Body of pancreas (tissue), 4 donors: ENCODE data around the gene SRGAP2C. TPM values are rescaled to one million over a fixed set of nuclear protein-coding genes. Genes with fewer than 3 reads are reported as not detected.
"Not testable (repeated sequence)": the region's sequence is repeated elsewhere in the genome, so short reads cannot be mapped to it uniquely, and the experiment has no call there.

Experiments used
- ATAC-seq: fragments of 150-250 bp; one replicate; pipeline ENCODE4 v1.9.1; 2016
- DNase-seq, 4 donors: peaks; one replicate each; pipeline ENCODE4 v3.0.0-alpha.2; 2019
- H3K27ac ChIP-seq, 4 donors: fragments of 200-600 bp; sonication (generic); 1 replicate in 3 of 4; 2 replicates in 1 of 4; pipeline versions ENCODE4 v1.5.1 to v1.6.1; 2016 to 2019; ENCODE audit warnings: mild to moderate bottlenecking in 1 of 4, mixed read lengths in 1 of 4, moderate library complexity in 1 of 4
- H3K27me3 ChIP-seq, 2 donors: fragments of 200-600 bp; sonication (generic); one replicate each; pipeline ENCODE4 v1.6.0; 2016; ENCODE audit warnings: mild to moderate bottlenecking in 1 of 2
- H3K36me3 ChIP-seq, 2 donors: fragments of 200-600 bp; sonication (generic); replicated peaks in 1 of 2; 2 replicates each; pipeline ENCODE4 v1.5.1; 2016; ENCODE audit warnings: low read depth in 2 of 2; ENCODE audit not compliant: insufficient read depth in 1 of 2
- H3K4me1 ChIP-seq: fragments of 200-600 bp; sonication (generic); one replicate; pipeline ENCODE4 v1.6.0; 2016
- H3K4me3 ChIP-seq, 2 donors: fragments of 200-600 bp; sonication (generic); 1 replicate in 1 of 2; 2 replicates in 1 of 2; pipeline ENCODE4 v1.5.1; 2016 to 2019
- H3K9me3 ChIP-seq, 3 donors: fragments of 200-600 bp; sonication (generic); 1 replicate in 2 of 3; 2 replicates in 1 of 3; pipeline ENCODE4 v1.5.1; 2016
- WGBS, 2 donors: methylation state at CpG; one replicate each; pipeline ENCODE4 v1.1.5; 2017; 5-methylcytosine and 5-hydroxymethylcytosine counted together
- intact Hi-C: fragments of 100-400 bp; cut with DNase I; formaldehyde crosslinking; loops from one replicate; pipeline ENCODE4 v1.15.1; 2023
- total RNA-seq, 2 donors: library from RNA; depleted of rRNA; stranded (reverse); fragments of >200 nt; gene quantifications; one replicate each; pipeline ENCODE4 v1.1.0, GENCODE V29; 2016

The SRGAP2C gene
- total RNA-seq, 2 donors from 2014 or later: 4.6 to 9.3 TPM

DNA sequence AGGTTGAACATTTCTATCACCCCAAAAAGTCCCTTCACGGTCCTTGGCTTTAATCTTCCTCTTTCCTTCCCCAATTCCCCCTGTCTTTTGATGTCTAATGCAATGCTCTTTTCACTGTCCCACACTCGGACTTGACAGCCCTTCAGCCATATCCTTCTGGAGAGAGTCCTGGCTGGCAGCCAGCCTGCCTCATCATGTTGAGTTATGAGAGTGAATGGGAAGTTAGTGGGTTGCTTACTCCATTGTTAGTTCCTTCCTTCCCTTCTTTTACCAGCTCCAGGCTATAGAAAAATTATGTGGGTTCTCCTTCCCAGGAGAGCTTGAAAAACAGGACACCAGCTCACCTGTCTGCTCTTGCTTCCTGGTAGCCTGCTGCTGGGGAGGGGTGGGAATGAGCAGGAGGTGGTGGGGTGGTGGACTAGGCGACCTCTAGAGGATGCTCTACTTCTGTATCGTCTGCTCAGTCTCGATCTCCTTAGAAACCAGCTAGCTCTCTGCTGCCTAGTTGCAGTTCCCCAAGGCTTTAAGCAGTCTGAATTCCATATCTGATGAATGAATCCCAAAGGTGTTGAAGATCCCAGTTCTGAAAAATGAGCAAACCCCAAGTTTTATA, 29.9 kb downstream of the SRGAP2C start:
- WGBS, 2 donors: no CpG with 5 or more reads among the region's 5 CpGs
- H3K4me1 ChIP-seq, H3K27me3 ChIP-seq, H3K27ac ChIP-seq, H3K36me3 ChIP-seq, H3K4me3 ChIP-seq, H3K9me3 ChIP-seq, intact Hi-C loops: not testable (repeated sequence)
- peak in 3 of 4 donors; percentile 6 to 23 (median 22) for DNase-seq
- peak; percentile 42 for ATAC-seq

DNA sequence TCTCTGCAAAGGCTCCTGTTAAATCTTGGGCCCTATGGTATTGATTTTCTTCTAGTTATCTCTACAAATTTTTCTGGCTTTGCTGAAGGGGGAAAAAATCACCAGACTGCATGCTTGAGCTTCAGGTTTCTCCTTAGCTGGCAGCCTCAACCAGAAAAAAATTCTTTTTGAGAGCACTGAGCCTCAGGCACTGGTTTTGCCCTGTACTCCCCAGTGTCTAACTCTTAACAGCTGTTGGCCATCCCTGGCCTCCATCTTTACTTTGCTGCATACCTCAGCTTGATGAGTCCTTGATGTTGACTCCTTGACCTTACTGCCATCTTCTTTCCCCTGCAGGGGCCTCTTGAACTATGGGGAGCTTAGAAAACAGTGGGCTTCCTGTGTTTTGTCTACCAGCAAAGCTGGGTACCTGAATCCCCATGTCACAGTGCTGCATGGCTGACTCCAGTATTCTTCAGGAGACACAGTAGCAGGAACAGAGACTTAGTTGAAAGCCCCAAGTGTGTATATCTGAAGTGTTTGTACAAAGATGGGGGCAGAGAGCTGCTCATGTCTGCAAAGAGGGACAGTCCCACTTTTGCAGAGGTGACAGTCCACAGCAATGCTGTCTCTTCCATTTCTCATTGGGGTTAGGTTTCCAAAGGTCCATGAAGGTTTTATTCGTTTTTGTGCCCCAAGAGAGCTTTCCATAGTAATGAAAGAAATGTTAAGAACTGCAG, 31.1 kb downstream of the SRGAP2C start:
- DNase-seq, H3K9me3 ChIP-seq, H3K4me1 ChIP-seq, ATAC-seq, H3K36me3 ChIP-seq, H3K27me3 ChIP-seq, intact Hi-C loops, H3K27ac ChIP-seq, H3K4me3 ChIP-seq: not testable (repeated sequence)
- no CpG with 5 or more reads among the region's 1 CpG for WGBS, 2 donors

DNA sequence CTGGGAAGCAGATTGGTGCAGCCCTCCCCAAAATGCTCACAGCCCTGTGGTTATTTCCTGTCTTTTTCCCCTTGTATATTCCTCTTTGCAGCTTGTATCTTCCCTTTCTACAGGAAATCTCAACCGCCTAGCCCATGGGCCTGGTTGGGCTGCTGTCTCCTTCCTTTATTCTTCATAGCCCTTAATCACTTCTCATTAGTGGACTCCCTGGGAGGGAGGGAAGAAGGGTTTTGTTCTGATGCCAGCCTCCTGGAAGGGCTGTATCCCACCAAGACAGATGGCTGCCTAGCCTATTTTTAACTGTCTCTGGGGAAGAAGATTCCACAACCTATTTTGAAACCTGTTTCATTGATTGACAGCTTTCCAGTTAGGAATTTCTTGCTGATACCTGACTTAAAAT, 31.9 kb downstream of the SRGAP2C start:
- no CpG with 5 or more reads among the region's 1 CpG for WGBS, 2 donors
- ATAC-seq: not testable (repeated sequence)

DNA sequence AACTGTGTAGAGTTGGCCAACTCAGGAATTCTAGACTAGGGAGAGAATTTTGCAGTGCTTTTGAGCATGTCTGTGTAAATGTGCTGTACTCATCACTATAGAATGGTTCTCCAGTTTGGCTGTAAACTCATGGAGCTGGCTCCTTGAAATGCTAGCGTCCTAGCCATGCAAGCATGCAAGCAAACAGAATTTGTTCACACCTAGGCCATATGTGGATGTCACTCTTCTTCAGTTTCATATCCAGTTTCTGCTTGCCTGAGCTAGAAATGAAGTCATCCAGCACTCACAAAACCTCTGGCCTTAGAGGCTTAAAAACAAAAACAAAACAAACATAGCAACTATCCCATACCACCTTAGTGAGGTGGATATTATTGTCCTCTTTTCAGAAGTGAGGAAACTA, 37.0 kb downstream of the SRGAP2C start:
- H3K4me1 ChIP-seq, H3K36me3 ChIP-seq, ATAC-seq, H3K4me3 ChIP-seq, H3K27ac ChIP-seq, DNase-seq, H3K27me3 ChIP-seq, intact Hi-C loops, H3K9me3 ChIP-seq: not testable (repeated sequence)
- 88 to 100% methylated on average over 1 of the region's 1 CpG for WGBS, 2 donors

More for the DNA sequence above, 31.9 kb downstream of the SRGAP2C start:
- H3K27ac ChIP-seq, H3K4me1 ChIP-seq, H3K27me3 ChIP-seq, H3K4me3 ChIP-seq, H3K9me3 ChIP-seq, intact Hi-C loops, H3K36me3 ChIP-seq, DNase-seq: not testable (repeated sequence)

DNA sequence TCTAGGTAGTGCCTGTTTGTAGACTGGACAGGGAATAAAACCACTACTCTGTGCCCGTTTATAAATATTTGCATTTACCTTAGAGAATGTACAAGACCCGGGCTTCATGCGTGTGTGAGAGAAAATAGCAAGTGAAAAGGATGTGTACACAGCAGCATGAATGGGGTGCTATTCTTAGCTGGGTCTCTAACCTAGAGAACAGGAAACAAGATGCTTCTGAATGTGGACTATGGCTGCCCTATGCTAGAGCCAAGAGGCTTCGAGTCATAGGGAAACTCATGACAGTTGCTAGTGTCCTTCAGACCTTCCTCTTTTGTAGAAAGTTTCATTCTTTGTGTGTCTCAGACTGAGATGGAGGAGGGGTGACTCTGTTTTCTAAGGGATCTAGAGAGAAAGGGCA, 39.9 kb downstream of the SRGAP2C start:
- H3K4me3 ChIP-seq, H3K27ac ChIP-seq, H3K36me3 ChIP-seq, DNase-seq, intact Hi-C loops, H3K4me1 ChIP-seq, H3K9me3 ChIP-seq, H3K27me3 ChIP-seq, ATAC-seq: not testable (repeated sequence)
- WGBS, 2 donors: 50% methylated on average over 2 of the region's 4 CpGs; no CpG with 5 or more reads in 1 of the 2 donors

DNA sequence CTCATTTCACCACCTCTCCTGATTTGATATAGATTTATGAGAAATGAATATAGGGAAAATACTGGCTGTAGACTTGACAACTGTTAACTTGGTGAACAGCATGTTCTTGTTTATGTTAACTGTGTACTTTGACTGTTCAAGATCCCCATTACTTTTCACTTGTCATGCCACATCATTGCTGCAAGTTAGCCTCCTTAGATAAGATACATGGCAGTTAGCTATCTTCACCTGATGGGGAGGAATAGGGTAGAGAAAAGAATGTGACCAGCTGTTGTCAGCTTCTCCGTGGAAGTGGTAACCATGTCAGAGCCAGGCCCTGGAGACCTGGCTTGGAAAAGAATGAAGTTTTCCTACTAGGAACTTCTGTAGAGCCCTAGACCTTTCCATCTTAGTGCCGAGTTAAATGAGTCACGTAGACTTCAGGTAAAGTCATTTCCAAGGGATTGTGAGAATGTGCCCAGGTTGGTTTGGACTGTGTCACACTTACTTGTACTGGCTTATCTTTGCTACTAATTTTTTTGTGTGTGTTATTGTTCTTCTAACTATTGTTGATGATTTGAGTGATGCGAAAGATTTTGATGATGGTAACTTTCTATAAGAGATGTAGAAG, 41.6 kb downstream of the SRGAP2C start:
- intact Hi-C loops, H3K9me3 ChIP-seq, ATAC-seq, H3K4me1 ChIP-seq, H3K27me3 ChIP-seq, H3K27ac ChIP-seq, H3K4me3 ChIP-seq, DNase-seq, H3K36me3 ChIP-seq: not testable (repeated sequence)
- WGBS, 2 donors: 75 to 94% methylated on average over 2 of the region's 4 CpGs

DNA sequence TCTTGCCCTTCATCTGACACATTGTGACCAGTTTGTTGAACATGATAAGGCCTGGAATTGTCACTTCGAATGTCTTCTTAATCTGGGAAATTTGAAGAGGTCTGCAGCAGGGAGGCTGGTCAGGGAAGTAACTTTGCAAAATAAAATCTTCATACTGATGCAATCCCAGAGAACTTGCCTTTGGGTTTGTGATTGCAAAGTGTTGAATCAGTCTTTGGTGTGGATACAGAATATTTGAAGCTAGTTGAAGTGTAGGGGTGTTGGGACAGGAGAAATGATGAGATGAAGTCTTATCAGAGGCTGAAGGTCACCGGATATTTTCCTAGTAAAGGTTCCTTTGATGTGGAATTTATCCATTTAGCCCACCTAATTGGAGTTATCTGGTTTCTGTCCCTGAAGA, 42.1 kb downstream of the SRGAP2C start:
- H3K9me3 ChIP-seq, DNase-seq, ATAC-seq, H3K36me3 ChIP-seq, H3K4me3 ChIP-seq, H3K4me1 ChIP-seq, H3K27ac ChIP-seq, intact Hi-C loops, H3K27me3 ChIP-seq: not testable (repeated sequence)
- 83% methylated on average over 1 of the region's 2 CpGs; no CpG with 5 or more reads in 1 of the 2 donors for WGBS, 2 donors

DNA sequence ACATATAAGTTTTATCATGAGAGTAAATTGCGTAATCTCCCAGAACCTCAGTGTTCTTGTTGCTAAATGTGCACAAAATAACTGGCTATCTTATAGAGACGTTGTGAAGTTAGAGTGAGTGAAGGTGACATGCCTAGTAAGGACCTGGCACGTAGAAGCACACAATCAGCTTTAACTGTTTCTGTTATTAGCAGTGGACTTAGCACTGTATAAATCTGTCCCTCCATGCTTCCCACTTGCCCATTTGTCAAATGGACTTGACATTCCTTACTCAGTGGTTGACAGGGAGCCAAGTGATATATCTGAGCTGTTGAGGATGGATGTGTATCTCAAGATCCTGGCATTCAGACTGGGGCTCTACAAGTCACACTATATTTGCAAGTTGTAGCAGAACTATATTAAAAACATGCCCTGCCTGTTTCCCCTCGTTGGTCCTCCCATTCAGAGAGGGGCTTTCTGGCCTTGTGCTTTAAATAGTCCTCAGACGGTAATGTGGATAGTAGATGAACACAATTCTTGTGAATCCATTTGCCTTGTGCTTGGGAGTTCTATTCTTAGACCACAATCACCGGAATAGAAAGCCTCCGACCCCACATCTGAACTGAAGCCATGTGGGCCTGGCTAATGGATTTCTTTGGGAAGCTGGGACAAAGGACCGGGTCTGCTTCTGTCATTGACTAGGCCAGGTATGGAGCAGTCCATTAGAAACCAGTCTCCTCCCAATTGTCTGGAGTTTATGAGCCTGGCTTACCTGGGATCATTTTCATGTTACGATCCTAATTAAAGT, 43.0 kb downstream of the SRGAP2C start:
- H3K9me3 ChIP-seq, H3K4me1 ChIP-seq, H3K27me3 ChIP-seq, H3K36me3 ChIP-seq, H3K27ac ChIP-seq, H3K4me3 ChIP-seq, intact Hi-C loops, ATAC-seq: not testable (repeated sequence)
- 76 to 100% methylated on average over 1 to 2 of the region's 9 CpGs for WGBS, 2 donors
- DNase-seq: peak in 1 of 4 donors; percentile 7

DNA sequence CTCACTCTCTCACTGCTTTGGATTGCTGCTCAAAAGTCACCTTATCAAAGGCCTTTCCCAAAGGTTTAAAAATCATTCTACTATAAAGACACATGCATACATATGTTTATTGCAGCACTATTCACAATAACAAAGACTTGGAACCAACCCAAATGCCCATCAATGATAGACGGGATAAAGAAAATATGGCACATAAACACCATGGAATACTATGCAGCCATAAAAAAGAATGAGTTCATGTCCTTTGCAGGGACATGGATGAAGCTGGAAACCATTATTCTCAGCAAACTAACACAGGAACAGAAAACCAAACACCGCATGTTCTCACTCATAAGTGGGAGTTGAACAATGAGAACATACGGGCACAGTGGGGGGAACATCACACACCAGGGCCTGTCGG, 45.9 kb downstream of the SRGAP2C start:
- DNase-seq, H3K4me3 ChIP-seq, H3K27me3 ChIP-seq, H3K36me3 ChIP-seq, H3K27ac ChIP-seq, H3K4me1 ChIP-seq, ATAC-seq, intact Hi-C loops, H3K9me3 ChIP-seq: not testable (repeated sequence)
- WGBS, 2 donors: 67 to 74% methylated on average over 1 of the region's 4 CpGs

DNA sequence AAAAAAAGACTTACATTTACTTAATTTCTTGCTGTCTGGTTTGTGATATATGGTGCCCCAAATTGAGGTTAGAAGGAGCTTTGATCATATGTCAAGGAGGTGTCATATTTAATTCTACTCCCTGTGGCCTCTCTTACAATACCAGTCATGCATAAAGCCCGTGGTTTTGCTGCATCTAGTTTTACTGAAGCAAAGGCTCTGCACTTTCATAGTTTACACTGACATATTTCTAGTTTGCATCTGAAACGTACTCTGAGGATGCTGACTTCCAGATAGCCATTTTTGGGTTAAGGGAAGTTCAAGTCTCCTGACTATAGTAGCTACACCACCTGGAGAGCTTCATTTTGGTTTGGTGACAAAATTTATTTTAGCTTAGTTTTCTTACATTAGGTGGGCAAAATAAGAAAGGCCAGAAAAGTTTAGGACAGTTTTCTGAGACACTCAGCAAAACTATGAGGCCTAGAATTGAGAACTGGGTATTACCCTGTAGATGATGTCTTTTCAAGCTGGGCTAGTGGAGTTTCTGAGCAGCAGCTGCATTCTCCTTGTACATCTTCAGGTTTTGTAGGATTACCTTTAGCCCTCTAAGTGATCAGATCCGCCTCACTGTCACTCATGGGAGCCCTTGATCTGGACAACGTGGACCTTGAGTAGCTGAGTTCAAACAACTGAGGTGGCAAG, 47.8 kb downstream of the SRGAP2C start:
- intact Hi-C loops, ATAC-seq: not testable (repeated sequence)
- WGBS, 2 donors: 61 to 65% methylated on average over 2 of the region's 4 CpGs

More for the DNA sequence above, 47.8 kb downstream of the SRGAP2C start:
- not testable (repeated sequence) for H3K27me3 ChIP-seq, H3K27ac ChIP-seq, H3K9me3 ChIP-seq, H3K4me1 ChIP-seq, DNase-seq, H3K4me3 ChIP-seq, H3K36me3 ChIP-seq
